Measurements from ENCODE around the gene SEMA5B.

SEMA5B gene

DNA sequence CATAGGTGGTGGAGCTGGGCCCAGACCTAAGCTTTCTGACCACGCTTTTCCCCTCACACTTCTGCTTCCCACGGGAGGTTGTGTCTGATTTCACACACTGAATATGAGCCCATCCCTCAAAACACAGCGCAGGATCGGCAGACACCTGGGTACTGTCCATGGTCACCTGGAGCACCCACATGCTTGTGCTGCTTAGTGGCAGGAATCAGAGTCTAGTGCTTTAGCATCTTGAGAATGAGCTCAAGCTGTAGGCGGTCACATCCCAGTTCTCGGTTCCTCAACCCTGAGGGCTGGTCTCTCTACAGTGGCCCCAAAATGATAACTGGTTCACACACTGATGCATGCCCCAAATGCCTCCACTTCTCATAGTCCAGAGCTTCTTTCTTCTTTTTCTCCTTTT is 111.0 kb downstream of the SEMA5B start:
- H3K4me3 ChIP-seq (ENCODE audit: low read length), result no peak overlapping the region
- no peak for TF ChIP-seq CTCF (conservative IDR thresholded peaks at IDR 0.05; ENCODE audit: low read depth, low read length)
- no peak for DNase-seq (ENCODE audit: low read depth)

DNA sequence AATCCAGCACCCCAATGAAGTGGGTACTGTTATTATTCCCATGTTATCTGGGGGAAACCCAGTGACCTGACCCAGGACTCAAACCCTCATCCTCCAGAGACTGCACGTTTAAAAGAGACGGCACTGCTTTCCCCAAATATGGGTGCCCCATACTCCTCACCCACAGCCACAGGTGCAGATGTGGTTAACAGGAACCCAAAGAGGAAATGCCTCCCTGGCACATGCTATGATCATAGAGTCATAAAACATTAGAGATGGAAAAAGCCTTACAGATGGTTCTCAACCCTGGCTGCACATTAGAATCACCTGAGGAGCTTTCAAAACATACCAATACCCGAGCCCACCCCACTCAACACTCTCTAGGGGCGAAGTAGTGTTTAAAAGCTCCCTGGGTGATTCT is 111.5 kb downstream of the SEMA5B start:
- DNase-seq (ENCODE audit: low read depth), result no peak
- TF ChIP-seq CTCF (conservative IDR thresholded peaks at IDR 0.05; ENCODE audit: low read depth, low read length), result no peak

DNA sequence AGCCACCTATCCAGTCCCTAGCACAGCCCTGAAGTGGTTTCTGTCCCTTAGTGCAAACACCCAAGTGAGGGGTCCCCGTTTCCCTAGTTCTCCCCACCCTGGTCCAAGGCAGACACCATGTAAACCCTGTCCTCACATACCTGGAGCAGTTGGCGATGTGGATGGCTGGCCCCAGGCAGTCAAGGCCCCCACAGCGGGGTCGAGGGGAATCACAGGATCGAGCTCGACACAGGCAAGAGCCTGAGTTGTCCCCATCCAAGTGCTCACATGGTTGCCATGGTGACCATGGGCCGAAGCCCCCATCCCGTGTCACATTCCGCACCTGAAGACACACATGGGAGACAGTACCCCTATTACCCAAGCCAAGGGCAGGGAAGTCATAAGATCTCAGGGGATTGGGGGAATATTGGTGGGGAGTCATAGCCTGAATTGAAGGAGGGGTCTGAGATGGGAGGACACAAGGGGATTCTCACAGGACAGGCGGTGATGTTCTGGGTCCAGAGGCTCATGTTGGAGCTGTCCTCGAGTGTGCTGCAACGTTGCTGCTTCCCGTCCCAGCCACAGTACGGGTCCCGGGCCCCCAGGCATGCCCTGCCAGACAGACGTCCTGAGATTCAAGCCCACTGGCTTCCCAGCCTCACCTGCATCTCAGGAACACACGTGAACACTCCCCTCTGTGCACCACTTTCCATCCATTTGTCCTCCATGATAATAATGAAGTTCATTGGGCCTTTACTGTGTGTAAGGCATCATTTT is 112.1 kb downstream of the SEMA5B start:
- no peak overlapping the region for H3K4me3 ChIP-seq (ENCODE audit: low read length)
- no peak for TF ChIP-seq CTCF (conservative IDR thresholded peaks at IDR 0.05; ENCODE audit: low read depth, low read length)
- DNase-seq (ENCODE audit: low read depth), result no peak

More for the DNA sequence above, 111.5 kb downstream of the SEMA5B start:
- H3K4me3 ChIP-seq (ENCODE audit: low read length), result no peak overlapping the region

DNA sequence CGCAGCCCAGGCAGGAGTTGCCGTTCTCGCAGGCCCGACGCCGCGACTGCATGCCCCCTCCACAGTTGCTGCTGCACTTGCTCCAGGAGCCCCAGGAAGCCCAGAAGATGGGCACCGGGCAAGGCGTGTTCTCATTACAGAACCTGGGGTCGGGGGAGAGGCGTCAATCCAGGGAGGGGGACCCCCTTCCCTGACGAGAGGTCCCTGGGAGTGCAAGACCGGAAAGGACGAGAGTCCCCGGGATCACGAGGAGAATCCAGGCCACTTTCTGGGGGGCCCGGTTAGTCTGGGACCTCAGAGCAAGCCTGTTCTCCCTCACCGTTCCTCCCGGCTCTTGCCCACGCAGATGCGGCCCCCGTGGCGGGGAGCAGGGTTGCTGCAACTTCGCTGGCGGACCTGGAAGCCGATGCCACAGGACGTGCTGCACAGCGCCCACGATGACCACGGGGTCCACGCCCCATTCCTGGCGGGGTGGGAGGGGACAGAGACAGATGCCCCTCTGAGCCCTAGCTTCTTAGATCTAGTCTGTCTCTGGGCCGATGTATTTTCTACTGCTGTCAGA is 113.9 kb downstream of the SEMA5B start:
- no peak overlapping the region for H3K4me3 ChIP-seq (ENCODE audit: low read length)
- no peak for DNase-seq (ENCODE audit: low read depth)
- TF ChIP-seq CTCF (conservative IDR thresholded peaks at IDR 0.05; ENCODE audit: low read depth, low read length), result no peak

- TF ChIP-seq CTCF (conservative IDR thresholded peaks at IDR 0.05; ENCODE audit: low read depth, low read length), result no peak
- no peak overlapping the region for H3K4me3 ChIP-seq (ENCODE audit: low read length)
- no peak for DNase-seq (ENCODE audit: low read depth)
Measured at GRCh38 chr3:122912772-122913538, 114.6 kb downstream of the SEMA5B start.

GRCh38 chr3:122911901-122912300 is 115.7 kb downstream of the SEMA5B start:
- no peak for DNase-seq (ENCODE audit: low read depth)
- no peak overlapping the region for H3K4me3 ChIP-seq (ENCODE audit: low read length)
- no peak for TF ChIP-seq CTCF (conservative IDR thresholded peaks at IDR 0.05; ENCODE audit: low read depth, low read length)

All from retinal pigment epithelial cell (primary cell).